HepG2 (cell line): Measurements from ENCODE around the gene C19orf85. TPM values are rescaled to one million over a fixed set of nuclear protein-coding genes. Genes with fewer than 3 reads are reported as not detected.

ENCODE experiments used
- CHCHD3 ChIP-seq: sonication (generic); formaldehyde crosslinking; IDR thresholded peaks from 2 replicates; pipeline ENCODE4 v1.8.0; 2022; ENCODE audit warnings: mild to moderate bottlenecking, missing genetic modification reagents, moderate library complexity
- ELF1 ChIP-seq: sonication (generic); formaldehyde crosslinking; IDR thresholded peaks from 2 replicates; pipeline ENCODE4 v1.4.0; 2020; ENCODE audit warnings: missing genetic modification reagents
- FOXJ3 ChIP-seq: sonication (generic); formaldehyde crosslinking; IDR thresholded peaks from 2 replicates; pipeline ENCODE4 v1.4.0; 2020; ENCODE audit warnings: missing genetic modification reagents, mild to moderate bottlenecking, borderline replicate concordance
- KDM5A ChIP-seq: fragments of 200-600 bp; sonication (generic); IDR thresholded peaks from 2 replicates; pipeline ENCODE4 v1.7.0; 2018; ENCODE audit warnings: antibody characterized with exemption, mild to moderate bottlenecking, low read length, borderline replicate concordance
- MTA3 ChIP-seq: sonication (generic); formaldehyde crosslinking; IDR thresholded peaks from 2 replicates; pipeline ENCODE4 v1.4.0; 2020; ENCODE audit warnings: missing genetic modification reagents
- NFAT5 ChIP-seq: sonication (generic); formaldehyde crosslinking; IDR thresholded peaks from 2 replicates; pipeline ENCODE4 v1.4.0; 2020; ENCODE audit warnings: missing genetic modification reagents
- TAF15 ChIP-seq: fragments of 200-400 bp; formaldehyde crosslinking; IDR thresholded peaks from one replicate; pipeline ENCODE4 v1.6.1; 2018; ENCODE audit warnings: mild to moderate bottlenecking, low read depth, low read length; ENCODE audit not compliant: poor library complexity, severe bottlenecking
- TEAD2 ChIP-seq: sonication (generic); formaldehyde crosslinking; IDR thresholded peaks from 2 replicates; pipeline ENCODE4 v1.9.0; 2021; ENCODE audit warnings: missing genetic modification reagents
- TP53 ChIP-seq: sonication (generic); formaldehyde crosslinking; conservative IDR thresholded peaks from 2 replicates; pipeline ENCODE4 v1.4.0; 2020; ENCODE audit warnings: missing genetic modification reagents
- UBTF ChIP-seq: sonication (generic); formaldehyde crosslinking; IDR thresholded peaks from 2 replicates; pipeline ENCODE4 v1.4.0; 2020; ENCODE audit warnings: mild to moderate bottlenecking, missing genetic modification reagents
- ZNF160 ChIP-seq: sonication (generic); formaldehyde crosslinking; IDR thresholded peaks from 2 replicates; pipeline ENCODE4 v1.8.0; 2022; ENCODE audit warnings: mild to moderate bottlenecking, inconsistent platforms, missing genetic modification reagents
- ZNF280D ChIP-seq: sonication (generic); formaldehyde crosslinking; IDR thresholded peaks from 2 replicates; pipeline ENCODE4 v1.5.1; 2020; ENCODE audit warnings: mild to moderate bottlenecking, missing genetic modification reagents
- ZNF292 ChIP-seq: sonication (generic); formaldehyde crosslinking; IDR thresholded peaks from 2 replicates; pipeline ENCODE4 v1.8.1; 2022; ENCODE audit warnings: mild to moderate bottlenecking, low read depth, missing genetic modification reagents, borderline replicate concordance
- ZNF30 ChIP-seq: sonication (generic); formaldehyde crosslinking; IDR thresholded peaks from 2 replicates; pipeline ENCODE4 v1.5.0; 2020; ENCODE audit warnings: mild to moderate bottlenecking, missing genetic modification reagents
- ZNF749 ChIP-seq: sonication (generic); formaldehyde crosslinking; IDR thresholded peaks from 2 replicates; pipeline ENCODE4 v1.8.0; 2022; ENCODE audit warnings: mild to moderate bottlenecking, missing genetic modification reagents, moderate library complexity, borderline replicate concordance
- polyA plus RNA-seq, 8 experiments: library from polyadenylated mRNA; depleted of rRNA in 3 of 8; stranded (reverse) in 7 of 8; unstranded in 1 of 8; fragments of >200 nt; fragmentation: Illumina TruSeq in 4 of 8; extraction: Trizol in 4 of 8; gene quantifications; 2 replicates each; pipeline versions ENCODE4 v1.2.1 to v1.2.3, GENCODE V29; 2011 to 2016; ENCODE audit warnings: low read depth in 4 of 8, missing spikeins in 1 of 8, mixed read lengths in 1 of 8; ENCODE audit not compliant: insufficient read depth in 1 of 8
- total RNA-seq, 5 experiments: library from RNA; depleted of rRNA; stranded (reverse); fragments of >200 nt; fragmentation: Illumina TruSeq; extraction: Trizol; gene quantifications; 2 replicates each; pipeline ENCODE4 v1.2.3, GENCODE V29; 2016; ENCODE audit warnings: low read depth in 1 of 5

Gene C19orf85
- total and polyA plus RNA-seq, 2 of the 13 experiments (the other 11 are each of a cell fraction or from before 2014, with no cell fraction given) = not detected

GRCh38 chr19:55467236-55468053 is 2.9 kb upstream of the C19orf85 start (continued):
- TF ChIP-seq ZNF160 (no peak), ZNF280D (CRISPR knock-in tag) (no peak), NFAT5 (CRISPR knock-in tag) (no peak), MTA3 (no peak), TAF15 (no peak), CHCHD3 (CRISPR knock-in tag) (no peak), TP53 (peak; percentile 75; the same call in 1 of the 2 replicates), ZNF749 (CRISPR knock-in tag) (no peak), TEAD2 (CRISPR knock-in tag) (no peak), UBTF (CRISPR knock-in tag) (no peak; the same call in 1 of the 2 replicates), KDM5A (no peak), ZNF292 (no peak), ELF1 (CRISPR knock-in tag) (no peak), ZNF30 (CRISPR knock-in tag) (no peak), FOXJ3 (CRISPR knock-in tag) (no peak)
